H1 (cell line): ENCODE results near the gene COL27A1. TPM values are rescaled to one million over a fixed set of nuclear protein-coding genes. Genes with fewer than 3 reads are reported as not detected.

Source experiments
- ATF2 ChIP-seq: IDR thresholded peaks from 2 replicates; pipeline ENCODE4 v1.6.1; 2012; ENCODE audit warnings: low read length, inconsistent platforms
- ATF3 ChIP-seq: IDR thresholded peaks from 2 replicates; pipeline ENCODE4 v1.6.1; 2011; ENCODE audit warnings: low read depth, mild to moderate bottlenecking, low read length; ENCODE audit not compliant: insufficient read depth
- BACH1 ChIP-seq: IDR thresholded peaks from 2 replicates; pipeline ENCODE4 v1.6.1; 2012; ENCODE audit warnings: low read length, improper control_type of control experiment
- BRCA1 ChIP-seq: IDR thresholded peaks from 2 replicates; pipeline ENCODE4 v1.6.1; 2012; ENCODE audit warnings: low read depth, low read length, improper control_type of control experiment
- CBX5 ChIP-seq: fragments of 300-800, 300-1000 bp; sonication (generic); IDR thresholded peaks from 2 replicates; pipeline ENCODE4 v1.7.1; 2016; ENCODE audit warnings: antibody characterized with exemption, low read length, low read depth
- CREB1 ChIP-seq: IDR thresholded peaks from 2 replicates; pipeline ENCODE4 v1.6.1; 2012; ENCODE audit warnings: inconsistent platforms
- CTCF ChIP-seq, 3 experiments: IDR thresholded peaks; 1 replicate in 2 of 3; 2 replicates in 1 of 3; pipeline versions ENCODE4 v1.5.1 to v1.6.1; 2011; ENCODE audit warnings: low read length in 3 of 3, mild to moderate bottlenecking in 3 of 3, inconsistent platforms in 2 of 3, low read depth in 1 of 3, moderate library complexity in 1 of 3; ENCODE audit not compliant: insufficient read depth in 1 of 3; ENCODE audit errors: control extremely low read depth in 1 of 3
- GABPA ChIP-seq: IDR thresholded peaks from 2 replicates; pipeline ENCODE4 v1.6.1; 2011; ENCODE audit warnings: mild to moderate bottlenecking, low read length, moderate library complexity, borderline replicate concordance; ENCODE audit not compliant: insufficient read depth
- HDAC2 ChIP-seq, 2 experiments: fragments of 300-600 bp in 1 of 2; sonication (generic) in 1 of 2; IDR thresholded peaks; 2 replicates each; pipeline ENCODE4 v1.6.1; 2011 to 2012; ENCODE audit warnings: low read depth in 2 of 2, low read length in 2 of 2, mild to moderate bottlenecking in 2 of 2, moderate library complexity in 2 of 2, borderline replicate concordance in 1 of 2, inconsistent platforms in 1 of 2
- JUN ChIP-seq: IDR thresholded peaks from 2 replicates; pipeline ENCODE4 v1.6.1; 2011; ENCODE audit warnings: low read depth, mild to moderate bottlenecking, improper control_type of control experiment, low read length
- POU5F1 ChIP-seq: IDR thresholded peaks from 2 replicates; pipeline ENCODE4 v1.6.1; 2011; ENCODE audit warnings: low read depth, mild to moderate bottlenecking, low read length, moderate library complexity
- RBBP5 ChIP-seq: IDR thresholded peaks from 2 replicates; pipeline ENCODE4 v1.7.1; 2012; ENCODE audit warnings: low read depth, mild to moderate bottlenecking, inconsistent platforms, low read length, moderate library complexity, borderline replicate concordance
- RNF2 ChIP-seq: fragments of 200-900, 300-1000 bp; sonication (generic); IDR thresholded peaks from 2 replicates; pipeline ENCODE4 v1.7.1; 2016; ENCODE audit warnings: borderline replicate concordance, low read depth, mild to moderate bottlenecking, antibody characterized with exemption, low read length; ENCODE audit not compliant: poor library complexity, severe bottlenecking; ENCODE audit errors: missing control alignments
- SUZ12 ChIP-seq: fragments of 200-600 bp; sonication (generic); IDR thresholded peaks from 2 replicates; pipeline ENCODE4 v1.6.1; 2012; ENCODE audit warnings: mild to moderate bottlenecking, inconsistent platforms, low read length, moderate library complexity, mixed read lengths
- YY1 ChIP-seq: IDR thresholded peaks from 2 replicates; pipeline ENCODE4 v1.6.1; 2011; ENCODE audit warnings: low read depth, mild to moderate bottlenecking, low read length
- polyA plus RNA-seq, 7 experiments: library from polyadenylated mRNA; depleted of rRNA in 3 of 7; stranded (reverse) in 5 of 7; unstranded in 2 of 7; fragments of >200 nt in 5 of 7; fragments of 200-250 nt in 2 of 7; gene quantifications; 1 replicate in 5 of 7; 2 replicates in 1 of 7; 4 replicates in 1 of 7; pipeline versions ENCODE4 v1.2.1 to v1.2.3, GENCODE V29; 2011 to 2013; ENCODE audit warnings: missing spikeins in 2 of 7, mixed read lengths in 2 of 7
- total RNA-seq: library from RNA; stranded (reverse); fragmentation: NEBNext Ultra II Directional; extraction: Animal tissue kit (Norgen Biotek cat#: 25700); gene quantifications from 2 replicates; pipeline ENCODE4 v1.2.1, GENCODE V29; 2021

Gene COL27A1
- total and polyA plus RNA-seq, 2 of the 8 experiments (the other 6 are each of a cell fraction or from before 2014, with no cell fraction given), result 15.1 to 22.8 TPM

GRCh38 chr9:114108016-114108833 is 47.1 kb upstream of the COL27A1 start (continued):
- TF ChIP-seq CTCF (IDR thresholded peaks at IDR 0.05; ENCODE audit: control extremely low read depth in 1 of 3, insufficient read depth in 1 of 3, low read depth in 1 of 3, low read length in 3 of 3) (peak; percentile 98 to 99 (median 98)), HDAC2 (IDR thresholded peaks at IDR 0.05; ENCODE audit: borderline replicate concordance in 1 of 2, low read depth in 2 of 2, low read length in 2 of 2) (no peak), GABPA (peak; percentile 49; the same call in 1 of the 2 replicates), YY1 (no peak), POU5F1 (no peak), RBBP5 (0 out of 2 replicates have a peak, but pooled peaks have one; percentile 33), CREB1 (0 out of 2 replicates have a peak, but pooled peaks have one; percentile 44), ATF2 (no peak), JUN (no peak), RNF2 (no peak), CBX5 (no peak), BACH1 (no peak), BRCA1 (no peak), SUZ12 (no peak), ATF3 (no peak)
